B cell (primary cell): ENCODE measurements around the gene RORC. TPM values are rescaled to one million over a fixed set of nuclear protein-coding genes. Genes with fewer than 3 reads are reported as not detected.

Source experiments
- ATAC-seq: fragments of 200-7000 bp; cut with Tn5 transposase; one replicate; pipeline ENCODE4 v1.10.0; 2021; ENCODE audit warnings: low read depth, mild to moderate bottlenecking, moderate number of reproducible peaks, moderate library complexity
- CTCF ChIA-PET: fragments of 350-600 bp; sonication (Branson Sonifier 250); formaldehyde crosslinking; loops from one replicate; lab custom pipeline; 2021; ENCODE audit warnings: antibody characterized with exemption, inconsistent platforms; lab: Charles Lee
- POLR2A ChIA-PET: fragments of 350-600 bp; sonication (Branson Sonifier 250); formaldehyde crosslinking; loops from one replicate; lab custom pipeline; 2021; ENCODE audit warnings: antibody characterized with exemption; lab: Charles Lee
- DNase-seq: peaks from one replicate; pipeline ENCODE4 v3.0.0; 2013
- H2AFZ ChIP-seq: 2 replicates; pipeline ENCODE4 v1.6.1; 2012; ENCODE audit warnings: mild to moderate bottlenecking, low read depth, low read length; ENCODE audit not compliant: insufficient read depth, poor library complexity, severe bottlenecking
- H3K27ac ChIP-seq, 2 donors: 1 replicate in 1 of 2; 2 replicates in 1 of 2; pipeline ENCODE4 v1.5.1; 2012 to 2013; ENCODE audit warnings: low read length in 2 of 2, mild to moderate bottlenecking in 2 of 2, moderate library complexity in 1 of 2
- H3K27me3 ChIP-seq, 4 experiments: fragments of 200-600 bp in 1 of 4; sonication (generic) in 1 of 4; replicated peaks in 1 of 4; 1 replicate in 2 of 4; 2 replicates in 2 of 4; pipeline versions ENCODE4 v1.6.1 to v1.7.0; 2013 to 2016; ENCODE audit warnings: low read length in 3 of 4, mild to moderate bottlenecking in 2 of 4, mixed read lengths in 1 of 4, moderate library complexity in 1 of 4; ENCODE audit not compliant: insufficient read depth in 4 of 4, control insufficient read depth in 3 of 4; ENCODE audit errors: control extremely low read depth in 1 of 4
- H3K36me3 ChIP-seq, 2 experiments: replicated peaks in 1 of 2; 1 replicate in 1 of 2; 2 replicates in 1 of 2; pipeline versions ENCODE4 v1.6.1 to v1.7.1; 2013; ENCODE audit warnings: low read length in 1 of 2; ENCODE audit not compliant: insufficient read depth in 2 of 2, control insufficient read depth in 1 of 2; ENCODE audit errors: control extremely low read depth in 1 of 2, extremely low read depth in 1 of 2
- H3K4me1 ChIP-seq, 2 donors: fragments of 200-600 bp in 1 of 2; sonication (generic) in 1 of 2; 1 replicate in 1 of 2; 2 replicates in 1 of 2; pipeline versions ENCODE4 v1.5.1 to v1.6.1; 2013 to 2017; ENCODE audit warnings: low read length in 2 of 2; ENCODE audit not compliant: control insufficient read depth in 2 of 2, insufficient read depth in 2 of 2
- H3K4me2 ChIP-seq: replicated peaks from 2 replicates; pipeline ENCODE3; 2012; ENCODE audit warnings: mild to moderate bottlenecking, low read depth, low read length; ENCODE audit not compliant: poor library complexity, severe bottlenecking
- H3K4me3 ChIP-seq, 5 experiments: fragments of 200-600 bp in 1 of 5; sonication (generic) in 1 of 5; 1 replicate in 3 of 5; 2 replicates in 2 of 5; pipeline versions ENCODE4 v1.5.1 to v1.7.0; 2011 to 2016; ENCODE audit warnings: low read length in 4 of 5, mild to moderate bottlenecking in 4 of 5, low read depth in 2 of 5, control low read depth in 1 of 5, moderate library complexity in 1 of 5; ENCODE audit not compliant: insufficient read depth in 1 of 5; ENCODE audit errors: control extremely low read depth in 1 of 5, extremely low read depth in 1 of 5
- H3K79me2 ChIP-seq: fragments of 200-600 bp; sonication (generic); one replicate; pipeline ENCODE4 v1.6.0; 2016; ENCODE audit warnings: low read length; ENCODE audit not compliant: control insufficient read depth, insufficient read depth
- H3K9ac ChIP-seq: fragments of 200-600 bp; sonication (generic); 2 replicates; pipeline ENCODE4 v1.6.1; 2017; ENCODE audit warnings: mild to moderate bottlenecking, low read length, moderate library complexity
- H3K9me3 ChIP-seq, 3 donors: one replicate each; pipeline versions ENCODE4 v1.6.1 to v1.7.1; 2013; ENCODE audit warnings: low read length in 2 of 3; ENCODE audit not compliant: control insufficient read depth in 2 of 3, insufficient read depth in 1 of 3; ENCODE audit errors: control extremely low read depth in 1 of 3
- H4K20me1 ChIP-seq: 2 replicates; pipeline ENCODE4 v1.6.0; 2012; ENCODE audit warnings: mild to moderate bottlenecking, low read length; ENCODE audit not compliant: insufficient read depth, control insufficient read depth, poor library complexity, severe bottlenecking
- H3K27ac Mint-ChIP-seq: one replicate; pipeline ENCODE4 v1.8.0; 2021; ENCODE audit warnings: mixed read lengths
- H3K27me3 Mint-ChIP-seq: one replicate; pipeline ENCODE4 v1.8.0; 2021; ENCODE audit warnings: mixed read lengths
- H3K4me1 Mint-ChIP-seq: one replicate; pipeline ENCODE4 v1.8.0; 2021; ENCODE audit warnings: mixed read lengths
- H3K4me3 Mint-ChIP-seq: one replicate; pipeline ENCODE4 v1.8.0; 2021; ENCODE audit warnings: mixed read lengths
- H3K9me3 Mint-ChIP-seq: one replicate; pipeline ENCODE4 v1.8.0; 2022; ENCODE audit warnings: mixed read lengths; ENCODE audit not compliant: insufficient read depth
- EZH2 ChIP-seq: IDR thresholded peaks from 2 replicates; pipeline ENCODE4 v1.6.1; 2012; ENCODE audit warnings: borderline replicate concordance, low read depth, mild to moderate bottlenecking, moderate library complexity, low read length; ENCODE audit not compliant: insufficient read depth, poor library complexity, severe bottlenecking
- WGBS: methylation state at CpG from one replicate; pipeline ENCODE4 v1.1.5; 2013; ENCODE audit warnings: missing lambda C conversion rate; ENCODE audit not compliant: insufficient coverage; 5-methylcytosine and 5-hydroxymethylcytosine counted together
- intact Hi-C: fragments of 100-400 bp; cut with micrococcal nuclease; formaldehyde crosslinking; loops from one replicate; pipeline ENCODE4 v1.10.0; 2022
- polyA plus RNA-seq: library from polyadenylated mRNA; depleted of rRNA; stranded (reverse); fragments of >200 nt; gene quantifications from 2 replicates; pipeline ENCODE4 v1.2.3, GENCODE V29; 2012
- total RNA-seq, 2 donors: library from RNA; stranded (reverse); fragments of 120-200 nt in 1 of 2; gene quantifications; 1 replicate in 1 of 2; 2 replicates in 1 of 2; pipeline versions ENCODE4 v1.2.3 to v1.2.4, GENCODE V29; 2013 to 2022
- TF ChIP-seq, protein P1 (sequence below): fragments of 200-600 bp; IDR thresholded peaks from one replicate; pipeline ENCODE4 v1.8.0; 2022; ENCODE audit warnings: antibody characterized with exemption, mild to moderate bottlenecking

The RORC gene
- total and polyA plus RNA-seq, 2 donors (not counting 1 experiment from before 2014, with no cell fraction given): 0.15 TPM; not detected in 1

DNA sequence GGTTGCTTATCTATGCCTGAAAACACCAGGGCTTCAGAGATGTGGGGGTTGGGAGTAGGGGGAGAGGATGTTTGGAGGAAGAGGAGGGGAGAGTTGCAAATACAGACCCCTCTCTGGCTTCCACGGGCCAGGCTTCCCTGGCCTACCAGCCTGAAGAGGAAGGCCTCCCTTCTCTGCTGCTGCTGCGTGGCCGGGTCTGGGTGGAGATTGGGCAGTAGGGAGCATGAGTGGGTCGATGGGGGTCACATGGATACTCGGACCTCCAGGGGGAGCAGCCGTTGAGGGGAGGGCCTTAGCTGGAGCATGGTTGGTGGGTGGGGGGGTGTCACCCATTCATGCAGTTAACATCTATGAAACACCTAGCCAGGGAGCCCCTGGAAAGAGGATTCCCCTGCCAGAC, 1.5 kb downstream of the RORC start:
- Histone ChIP-seq H4K20me1 (no peaks in the 10 kb centered on the region), H3K27me3 (peaks cover 0 to 27% (median 3%) of the 10 kb centered on the region in 4 experiments), H3K4me2 (no peak overlapping the region), H3K9me3 (no peaks in the 10 kb centered on the region), H2AFZ (no peak overlapping the region), H3K36me3 (no peaks in the 10 kb centered on the region), H3K27ac (no peak overlapping the region), H3K79me2 (no peaks in the 10 kb centered on the region), H3K4me1 (peaks cover 7 to 13% of the 10 kb centered on the region in 2 donors), H3K4me3 (no peak overlapping the region), H3K9ac (no peak overlapping the region)
- WGBS: 45% methylated on average over 1 of the region's 6 CpGs
- ChIA-PET CTCF (no interaction called here), POLR2A (no interaction called here)
- intact Hi-C loops: loop anchor here (10.0 kb wide), 1 partner anchor 105 kb away; the partner anchor contains the start of gene RIIAD1
- Mint-ChIP-seq H3K27me3 (peaks cover 23% of the 10 kb centered on the region), H3K27ac (no peak overlapping the region), H3K4me1 (peaks cover 12% of the 10 kb centered on the region), H3K9me3 (no peaks in the 10 kb centered on the region), H3K4me3 (no peak overlapping the region)
- DNase-seq (no peak), ATAC-seq (no peak)
- TF ChIP-seq, protein P1, sequence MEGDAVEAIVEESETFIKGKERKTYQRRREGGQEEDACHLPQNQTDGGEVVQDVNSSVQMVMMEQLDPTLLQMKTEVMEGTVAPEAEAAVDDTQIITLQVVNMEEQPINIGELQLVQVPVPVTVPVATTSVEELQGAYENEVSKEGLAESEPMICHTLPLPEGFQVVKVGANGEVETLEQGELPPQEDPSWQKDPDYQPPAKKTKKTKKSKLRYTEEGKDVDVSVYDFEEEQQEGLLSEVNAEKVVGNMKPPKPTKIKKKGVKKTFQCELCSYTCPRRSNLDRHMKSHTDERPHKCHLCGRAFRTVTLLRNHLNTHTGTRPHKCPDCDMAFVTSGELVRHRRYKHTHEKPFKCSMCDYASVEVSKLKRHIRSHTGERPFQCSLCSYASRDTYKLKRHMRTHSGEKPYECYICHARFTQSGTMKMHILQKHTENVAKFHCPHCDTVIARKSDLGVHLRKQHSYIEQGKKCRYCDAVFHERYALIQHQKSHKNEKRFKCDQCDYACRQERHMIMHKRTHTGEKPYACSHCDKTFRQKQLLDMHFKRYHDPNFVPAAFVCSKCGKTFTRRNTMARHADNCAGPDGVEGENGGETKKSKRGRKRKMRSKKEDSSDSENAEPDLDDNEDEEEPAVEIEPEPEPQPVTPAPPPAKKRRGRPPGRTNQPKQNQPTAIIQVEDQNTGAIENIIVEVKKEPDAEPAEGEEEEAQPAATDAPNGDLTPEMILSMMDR: no peak
- TF ChIP-seq EZH2: no peak

DNA sequence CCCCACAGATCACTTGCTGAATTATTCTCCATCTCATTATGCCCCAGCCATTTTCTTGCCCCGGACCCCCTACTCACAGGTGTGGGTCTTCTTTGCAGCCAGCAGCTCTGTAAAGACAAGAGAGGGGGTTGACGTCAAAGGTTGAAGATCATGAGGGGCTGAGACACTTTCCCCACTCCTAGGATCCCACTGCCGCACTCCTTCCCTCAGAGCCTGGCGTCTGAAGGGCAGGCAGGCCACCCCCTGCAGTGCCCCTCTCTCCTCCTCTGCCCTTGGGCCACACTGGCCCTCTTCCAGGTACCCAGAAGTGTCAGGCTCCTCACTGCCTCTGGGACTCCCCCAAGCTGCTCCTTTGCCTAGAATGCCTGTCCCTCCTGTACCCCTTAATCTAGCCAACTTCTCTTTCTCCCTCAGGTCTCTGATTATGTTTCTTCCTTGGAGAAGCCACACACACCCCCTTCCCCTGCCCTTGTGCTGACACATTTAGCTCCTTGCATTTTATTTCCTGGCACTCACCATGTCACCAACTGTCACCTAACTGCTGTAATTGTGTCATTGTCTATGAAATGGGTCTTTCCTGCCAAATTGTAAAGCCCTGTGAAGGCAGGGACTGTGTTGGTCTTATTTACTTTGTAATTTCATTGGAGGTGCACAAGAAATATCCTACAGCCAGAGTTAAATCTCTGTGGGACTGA, 2.1 kb downstream of the RORC start:
- intact Hi-C loops: loop anchor here (10.0 kb wide), 1 partner anchor 105 kb away; the partner anchor contains the start of gene RIIAD1
- DNase-seq (no peak), ATAC-seq (no peak)
- Histone ChIP-seq H3K27ac (no peak overlapping the region), H3K4me2 (no peak overlapping the region), H3K79me2 (no peaks in the 10 kb centered on the region), H3K9ac (no peak overlapping the region), H3K9me3 (no peaks in the 10 kb centered on the region), H3K4me1 (peaks cover 7 to 13% of the 10 kb centered on the region in 2 donors), H3K27me3 (peaks cover 0 to 27% (median 3%) of the 10 kb centered on the region in 4 experiments), H3K36me3 (no peaks in the 10 kb centered on the region), H3K4me3 (no peak overlapping the region), H4K20me1 (no peaks in the 10 kb centered on the region), H2AFZ (no peak overlapping the region)
- WGBS: 35% methylated on average over 2 of the region's 4 CpGs
- ChIA-PET CTCF (no interaction called here), POLR2A (no interaction called here)
- Mint-ChIP-seq H3K27me3 (peaks cover 29% of the 10 kb centered on the region), H3K27ac (no peak overlapping the region), H3K4me3 (no peak overlapping the region), H3K4me1 (peaks cover 12% of the 10 kb centered on the region), H3K9me3 (no peaks in the 10 kb centered on the region)
- TF ChIP-seq EZH2: no peak
- TF ChIP-seq, protein P1: no peak
